ENCODE measurements around the gene TRAPPC12.
"Not testable (repeated sequence)": the region's sequence is repeated elsewhere in the genome, so short reads cannot be mapped to it uniquely, and the experiment has no call there.

Gene TRAPPC12

GRCh38 chr2:3379647-3380534 lies at the start of gene TRAPPC12:
TRAPPC12 (plus strand) TSS chr2:3379694; CDS start chr2:3387624, 7,930 bp downstream.
- peak; percentile 90 for DNase-seq (ENCODE audit: low read depth)

GRCh38 chr2:3332133-3332532 lies 47.4 kb upstream of the TRAPPC12 start:
- no peak for DNase-seq (ENCODE audit: low read depth)

DNA sequence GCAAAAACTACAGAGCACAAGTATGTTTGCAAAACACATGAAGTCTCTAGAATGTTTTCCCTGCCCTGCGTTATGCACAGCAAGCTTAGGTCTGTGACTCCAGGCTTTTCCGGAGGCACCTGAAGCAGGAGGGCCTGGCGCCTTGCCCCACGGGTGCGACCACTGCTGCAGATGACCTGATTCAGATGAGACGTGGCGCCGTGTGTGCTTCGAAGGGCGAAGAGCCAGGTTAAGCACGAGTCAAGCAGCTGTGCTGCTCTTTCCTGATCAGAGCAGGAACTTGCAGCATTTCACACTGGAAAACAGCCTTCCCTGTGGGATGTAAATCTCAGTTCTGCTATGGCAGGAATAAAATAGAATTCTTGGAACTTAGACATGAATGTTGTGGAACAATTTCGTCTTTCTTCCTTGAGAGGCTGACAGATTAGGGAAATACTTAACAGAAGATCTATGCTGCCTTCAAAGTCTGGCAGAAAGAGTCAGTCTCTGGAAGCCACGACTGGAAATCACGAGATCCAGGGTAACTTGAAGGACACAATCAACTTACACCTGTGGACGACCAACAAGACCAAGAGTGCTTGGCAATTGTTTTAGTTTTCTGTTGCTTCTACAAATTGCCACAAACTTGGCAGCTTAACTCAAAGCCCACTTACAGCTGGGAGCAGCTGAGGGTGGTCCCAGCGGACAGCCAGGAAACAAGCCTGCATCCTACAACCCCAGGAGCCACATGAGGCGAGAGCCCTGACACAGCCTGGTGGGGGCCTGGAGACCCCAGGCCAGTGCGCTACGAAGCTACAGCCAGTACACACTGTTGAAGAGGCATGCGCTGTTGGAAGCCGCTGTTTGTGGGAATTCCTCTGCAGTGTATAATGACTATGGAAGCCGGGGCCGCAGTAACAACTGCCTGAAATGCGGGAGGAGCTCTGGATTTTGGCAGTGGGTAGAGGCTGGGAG lies 44.8 kb upstream of the TRAPPC12 start:
- DNase-seq (ENCODE audit: low read depth): no peak

- no peak for DNase-seq (ENCODE audit: low read depth)
Observed at GRCh38 chr2:3336844-3337243, 42.6 kb upstream of the TRAPPC12 start.

DNA sequence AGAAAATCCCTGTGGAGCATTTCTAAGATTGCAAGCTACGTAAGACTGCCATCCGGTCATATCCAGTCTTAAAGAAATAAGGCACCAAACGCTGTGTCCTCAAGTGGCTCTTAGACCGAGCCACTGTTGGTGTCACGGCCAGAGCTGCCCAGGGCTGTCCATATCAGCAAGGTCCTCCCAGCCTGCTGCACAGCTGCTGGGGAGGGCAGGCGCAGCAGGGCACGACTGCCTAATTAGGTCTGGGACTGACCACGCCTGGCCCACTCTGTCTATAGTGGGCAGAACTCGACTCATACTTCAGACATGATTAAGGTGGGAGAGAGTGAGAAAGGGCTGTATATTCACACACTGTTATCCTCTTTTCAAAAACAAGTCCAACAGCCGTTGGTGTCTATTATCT lies 41.2 kb upstream of the TRAPPC12 start:
- no peak for DNase-seq (ENCODE audit: low read depth)

DNA sequence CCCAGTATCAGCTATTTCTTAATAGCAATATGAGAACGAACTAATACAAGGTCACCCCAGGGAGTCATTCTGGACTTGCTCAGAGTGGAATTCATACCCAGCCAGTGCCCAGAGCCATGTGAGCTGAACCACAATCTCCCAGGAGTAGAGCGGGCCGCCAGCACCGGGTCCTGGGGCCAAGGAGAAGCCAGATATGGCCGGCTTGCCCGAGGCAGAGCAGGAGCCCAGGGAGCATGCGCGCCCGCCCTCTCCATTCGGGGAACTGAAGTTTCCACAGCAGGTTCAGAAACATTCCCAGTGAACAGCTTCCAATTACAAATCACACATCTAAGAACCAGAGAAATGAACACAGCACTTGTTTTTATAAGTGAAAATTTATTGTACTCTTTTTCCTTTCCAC lies 39.4 kb upstream of the TRAPPC12 start:
- DNase-seq (ENCODE audit: low read depth): no peak

- DNase-seq (ENCODE audit: low read depth): no peak
Observed at GRCh38 chr2:3341336-3341735, 38.2 kb upstream of the TRAPPC12 start.

- no peak for DNase-seq (ENCODE audit: low read depth)
Observed at GRCh38 chr2:3342324-3342723, 37.2 kb upstream of the TRAPPC12 start.

DNA sequence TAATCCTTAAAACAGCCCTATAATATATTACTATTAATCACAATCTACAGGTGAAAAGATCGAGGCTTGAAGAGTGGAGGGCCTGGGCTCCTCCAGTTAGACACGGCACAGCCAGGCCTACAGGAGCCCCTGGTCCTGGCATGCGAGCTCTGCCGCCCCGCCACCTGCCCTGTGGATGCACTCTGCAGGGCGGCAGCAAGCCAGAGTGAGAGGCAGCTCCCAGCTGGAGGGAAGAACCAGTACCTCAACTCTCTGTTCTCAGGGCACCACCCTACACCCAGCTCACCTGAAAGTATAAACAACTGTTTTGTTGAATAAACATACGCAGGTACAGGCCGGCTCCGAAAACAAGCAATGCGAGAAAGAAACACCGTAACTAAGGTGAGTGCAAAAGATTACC lies 36.5 kb upstream of the TRAPPC12 start:
- no peak for DNase-seq (ENCODE audit: low read depth)

- DNase-seq (ENCODE audit: low read depth): no peak
Observed at GRCh38 chr2:3344897-3345296, 34.6 kb upstream of the TRAPPC12 start.

- DNase-seq (ENCODE audit: low read depth): no peak
Observed at GRCh38 chr2:3345621-3346020, 33.9 kb upstream of the TRAPPC12 start.

DNA sequence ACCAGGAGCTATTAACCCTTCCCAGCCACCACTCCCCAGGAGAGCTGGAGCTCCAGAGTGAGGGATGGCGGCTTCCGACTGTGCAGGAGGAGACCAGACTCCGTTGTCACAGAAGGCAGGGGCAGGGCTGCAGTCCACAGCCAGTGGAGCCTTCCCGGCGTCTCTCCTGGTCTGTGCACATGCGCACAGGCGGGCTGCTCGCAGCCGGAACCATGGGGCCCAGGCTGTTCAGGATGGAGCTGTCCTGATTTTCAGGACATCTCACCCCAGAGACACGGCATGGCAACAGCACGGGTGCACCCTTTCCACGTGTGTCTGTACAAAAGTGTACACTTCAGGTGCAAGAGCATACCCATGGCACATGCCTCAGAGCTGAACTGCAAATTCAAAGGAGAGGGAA lies 30.7 kb upstream of the TRAPPC12 start:
- DNase-seq (ENCODE audit: low read depth): no peak

DNA sequence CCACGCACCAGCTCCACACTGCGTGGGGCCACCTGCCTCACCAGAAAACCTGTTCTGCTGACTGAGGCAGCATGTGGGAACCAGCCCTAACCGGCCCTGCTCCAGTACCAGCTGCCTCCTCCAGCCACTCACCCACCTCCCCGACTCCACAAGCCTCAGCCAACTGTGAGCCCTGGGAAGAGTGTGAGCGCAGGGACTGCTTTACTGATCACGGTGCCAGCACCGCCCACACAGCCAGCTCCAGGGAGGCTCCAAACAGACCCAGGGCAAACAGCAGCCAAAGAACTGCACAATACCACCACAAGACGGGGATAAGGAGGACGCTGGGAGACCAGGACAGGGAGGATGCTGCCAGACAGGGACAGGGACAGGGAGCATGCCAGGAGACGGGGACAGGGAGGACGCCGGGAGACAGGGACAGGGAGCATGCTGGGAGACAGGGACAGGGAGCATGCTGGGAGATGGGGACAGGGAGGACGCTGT lies 30.2 kb upstream of the TRAPPC12 start:
- DNase-seq (ENCODE audit: low read depth): no peak

GRCh38 chr2:3354986-3355385 lies 24.5 kb upstream of the TRAPPC12 start:
- DNase-seq (ENCODE audit: low read depth): no peak

- DNase-seq (ENCODE audit: low read depth): no peak
Observed at GRCh38 chr2:3355951-3356569, 23.4 kb upstream of the TRAPPC12 start.

GRCh38 chr2:3356799-3357198 lies 22.7 kb upstream of the TRAPPC12 start:
- DNase-seq (ENCODE audit: low read depth): no peak

- not testable (repeated sequence) for DNase-seq (ENCODE audit: low read depth)
Observed at GRCh38 chr2:3357446-3357845, 22.0 kb upstream of the TRAPPC12 start.

GRCh38 chr2:3357926-3358325 lies 21.6 kb upstream of the TRAPPC12 start:
- no peak for DNase-seq (ENCODE audit: low read depth)

GRCh38 chr2:3361518-3362389 lies 17.7 kb upstream of the TRAPPC12 start:
- no peak for DNase-seq (ENCODE audit: low read depth)

DNA sequence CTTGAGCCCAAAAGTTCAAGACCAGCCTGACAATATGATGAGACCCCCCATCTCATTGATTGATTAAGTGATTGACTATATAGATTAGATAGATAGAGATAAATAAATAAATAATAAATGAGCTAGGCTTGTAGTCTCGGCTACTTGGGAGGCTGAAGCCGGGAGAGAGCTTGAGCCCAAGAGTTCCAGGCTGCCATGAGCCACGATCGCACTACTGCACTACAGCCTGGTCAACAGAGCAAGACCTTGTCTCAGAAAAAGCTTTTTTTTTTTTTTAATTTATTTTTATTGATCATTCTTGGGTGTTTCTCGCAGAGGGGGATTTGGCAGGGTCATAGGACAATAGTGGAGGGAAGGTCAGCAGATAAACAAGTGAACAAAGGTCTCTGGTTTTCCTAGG lies 14.3 kb upstream of the TRAPPC12 start:
- no peak for DNase-seq (ENCODE audit: low read depth)

DNA sequence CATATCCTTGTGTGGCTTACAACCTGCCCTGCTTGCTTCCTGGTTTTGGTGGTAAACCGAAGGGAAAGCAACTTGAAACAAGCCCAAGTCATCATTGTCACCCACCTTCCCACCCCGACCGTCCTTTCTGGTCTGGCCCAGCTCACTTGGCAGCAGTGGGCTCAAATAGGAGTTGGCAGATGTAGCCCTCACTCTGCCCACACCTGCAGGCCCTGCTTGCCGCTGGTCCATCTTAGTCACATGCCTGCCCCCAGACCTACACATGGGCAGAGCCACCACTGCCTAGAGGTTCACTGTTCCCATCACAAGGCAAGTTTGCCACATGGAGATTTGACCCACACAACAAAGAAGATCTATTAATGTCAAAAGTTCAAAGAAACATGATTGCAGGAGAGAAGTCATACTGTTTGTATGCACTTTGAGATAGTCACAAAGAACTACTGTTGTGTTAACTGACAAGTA lies 11.2 kb upstream of the TRAPPC12 start:
- no peak for DNase-seq (ENCODE audit: low read depth)
